ENCODE measurements around the gene CUL3.

DNA sequence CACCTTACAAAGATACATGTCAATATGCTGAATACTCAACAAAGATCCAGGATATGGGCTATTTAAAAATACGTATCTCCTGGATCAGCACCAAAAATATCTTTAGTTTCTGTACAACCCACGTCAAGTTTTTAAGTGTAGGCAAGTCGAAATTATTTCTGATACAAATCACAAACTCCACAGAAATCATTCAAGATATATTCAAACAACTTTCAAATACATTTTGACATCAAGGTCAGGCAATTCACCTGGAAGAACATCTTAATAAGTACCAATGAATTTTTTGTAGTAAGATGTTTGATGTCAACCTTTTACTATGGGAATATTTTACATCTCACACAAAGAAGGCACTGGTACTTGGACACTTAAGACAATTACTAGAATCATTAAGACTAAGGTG is 86.2 kb downstream of the CUL3 start:
- TF ChIP-seq, protein P1, sequence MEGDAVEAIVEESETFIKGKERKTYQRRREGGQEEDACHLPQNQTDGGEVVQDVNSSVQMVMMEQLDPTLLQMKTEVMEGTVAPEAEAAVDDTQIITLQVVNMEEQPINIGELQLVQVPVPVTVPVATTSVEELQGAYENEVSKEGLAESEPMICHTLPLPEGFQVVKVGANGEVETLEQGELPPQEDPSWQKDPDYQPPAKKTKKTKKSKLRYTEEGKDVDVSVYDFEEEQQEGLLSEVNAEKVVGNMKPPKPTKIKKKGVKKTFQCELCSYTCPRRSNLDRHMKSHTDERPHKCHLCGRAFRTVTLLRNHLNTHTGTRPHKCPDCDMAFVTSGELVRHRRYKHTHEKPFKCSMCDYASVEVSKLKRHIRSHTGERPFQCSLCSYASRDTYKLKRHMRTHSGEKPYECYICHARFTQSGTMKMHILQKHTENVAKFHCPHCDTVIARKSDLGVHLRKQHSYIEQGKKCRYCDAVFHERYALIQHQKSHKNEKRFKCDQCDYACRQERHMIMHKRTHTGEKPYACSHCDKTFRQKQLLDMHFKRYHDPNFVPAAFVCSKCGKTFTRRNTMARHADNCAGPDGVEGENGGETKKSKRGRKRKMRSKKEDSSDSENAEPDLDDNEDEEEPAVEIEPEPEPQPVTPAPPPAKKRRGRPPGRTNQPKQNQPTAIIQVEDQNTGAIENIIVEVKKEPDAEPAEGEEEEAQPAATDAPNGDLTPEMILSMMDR (IDR thresholded peaks at IDR 0.05; ENCODE audit: insufficient read depth, low read length, poor library complexity, severe bottlenecking): no peak
- TF ChIP-seq EZH2phosphoT487 (conservative IDR thresholded peaks at IDR 0.05; ENCODE audit: low read length): no peak
